K562 (cell line): ENCODE data around the gene CCDC33. TPM values are rescaled to one million over a fixed set of nuclear protein-coding genes. Genes with fewer than 3 reads are reported as not detected.

ENCODE experiments used
- ATAC-seq: fragments of 200-7000 bp; cut with Tn5 transposase; 3 replicates; pipeline ENCODE4 v1.9.1; 2020; ENCODE audit warnings: moderate library complexity
- BruUV-seq: library from RNA; stranded (reverse); fragments of 400-500 nt; replicated peaks from 2 replicates; lab custom pipeline; 2021; lab: Mats Ljungman, UMichigan
- CTCF ChIA-PET: fragments of 300-600 bp; formaldehyde crosslinking; extraction: SDS; loops from one replicate; lab custom pipeline; 2021; ENCODE audit warnings: low intra/inter-chr PET ratio; lab: Yijun Ruan, JAX
- POLR2A ChIA-PET: fragments of 300-600, 350-650 bp; sonication (Branson Sonifier 250); formaldehyde crosslinking; extraction: SDS; loops from one replicate; lab custom pipeline; 2021; ENCODE audit warnings: antibody characterized with exemption, inconsistent platforms; lab: Yijun Ruan, JAX
- DNase-seq, 4 experiments: peaks; one replicate each; pipeline versions ENCODE4 v3.0.0 to v3.0.0-alpha.2; 2011 to 2018; ENCODE audit warnings: low spot score in 3 of 4, mixed read lengths in 3 of 4; ENCODE audit errors: extremely low read depth in 1 of 4
- FAIRE-seq: peaks from 2 replicates; lab custom pipeline; 2011; peaks lifted over from hg19 to GRCh38; lab: Jason Lieb, UNC
- H2AFZ ChIP-seq: 2 replicates; pipeline ENCODE4 v1.6.0; 2011; ENCODE audit warnings: low read depth, low read length, control low read depth, inconsistent platforms
- H3K27ac ChIP-seq: fragments of 200-600 bp; 3 replicates; pipeline ENCODE4 v1.8.0; 2011; ENCODE audit warnings: low read depth, mild to moderate bottlenecking, control low read depth, inconsistent platforms, low read length, moderate library complexity, mixed read lengths; ENCODE audit errors: extremely low read depth
- H3K27me3 ChIP-seq, 2 experiments: fragments of 300-600 bp in 1 of 2; 2 replicates in 1 of 2; 3 replicates in 1 of 2; pipeline versions ENCODE4 v1.6.0 to v1.8.0; 2011; ENCODE audit warnings: inconsistent platforms in 2 of 2, low read length in 2 of 2, mild to moderate bottlenecking in 1 of 2, mixed read lengths in 1 of 2, moderate library complexity in 1 of 2; ENCODE audit not compliant: control insufficient read depth in 2 of 2, insufficient read depth in 2 of 2
- H3K36me3 ChIP-seq: fragments of 300-600 bp; 3 replicates; pipeline ENCODE4 v1.8.0; 2011; ENCODE audit warnings: mild to moderate bottlenecking, low read length, inconsistent platforms; ENCODE audit not compliant: control insufficient read depth, insufficient read depth
- H3K4me1 ChIP-seq, 2 experiments: fragments of 200-600 bp in 1 of 2; replicated peaks in 1 of 2; 2 replicates in 1 of 2; 3 replicates in 1 of 2; pipeline versions ENCODE4 v1.5.1 to v1.8.0; 2011; ENCODE audit warnings: inconsistent platforms in 2 of 2, low read length in 2 of 2, mild to moderate bottlenecking in 1 of 2, mixed read lengths in 1 of 2, moderate library complexity in 1 of 2; ENCODE audit not compliant: control insufficient read depth in 2 of 2, insufficient read depth in 2 of 2
- H3K4me2 ChIP-seq: 2 replicates; pipeline ENCODE4 v1.6.1; 2011; ENCODE audit warnings: low read length, control low read depth, inconsistent platforms, mixed read lengths; ENCODE audit not compliant: insufficient read depth
- H3K4me3 ChIP-seq: fragments of 200-600 bp; sonication (generic), shearing (Covaris generic); 2 replicates; pipeline ENCODE4 v1.5.1; 2016; ENCODE audit warnings: control low read depth, inconsistent platforms
- H3K79me2 ChIP-seq: fragments of 200-600 bp; 3 replicates; pipeline ENCODE4 v1.8.0; 2011; ENCODE audit warnings: low read length, inconsistent platforms; ENCODE audit not compliant: control insufficient read depth, insufficient read depth
- H3K9ac ChIP-seq, 2 experiments: 2 replicates each; pipeline versions ENCODE4 v1.6.0 to v1.6.1; 2011; ENCODE audit warnings: low read depth in 2 of 2, low read length in 2 of 2, control low read depth in 1 of 2, inconsistent platforms in 1 of 2, mild to moderate bottlenecking in 1 of 2, mixed read lengths in 1 of 2; ENCODE audit not compliant: insufficient read depth in 1 of 2
- H3K9me1 ChIP-seq: one replicate; pipeline ENCODE4 v1.6.0; 2011; ENCODE audit warnings: inconsistent platforms, mild to moderate bottlenecking, low read length, moderate library complexity; ENCODE audit not compliant: control insufficient read depth, insufficient read depth
- H3K9me3 ChIP-seq: replicated peaks from 2 replicates; pipeline ENCODE4 v1.5.1; 2011; ENCODE audit warnings: low read depth, low read length, inconsistent platforms; ENCODE audit not compliant: control insufficient read depth, insufficient read depth
- H4K20me1 ChIP-seq: replicated peaks from 2 replicates; pipeline ENCODE4 v1.6.1; 2011; ENCODE audit warnings: low read length, inconsistent platforms, mixed read lengths; ENCODE audit not compliant: control insufficient read depth, insufficient read depth
- BMI1 ChIP-seq: fragments of 150-350 bp; IDR thresholded peaks from 2 replicates; pipeline ENCODE4 v1.6.1; 2014; ENCODE audit warnings: low read length
- CREBBP ChIP-seq: IDR thresholded peaks from one replicate; pipeline ENCODE4 v1.6.1; 2012; ENCODE audit warnings: low read depth, mild to moderate bottlenecking, control low read depth, inconsistent platforms, low read length
- FOXA1 ChIP-seq: fragments of 450-650 bp; IDR thresholded peaks from 2 replicates; pipeline ENCODE4 v1.6.1; 2016; ENCODE audit warnings: mild to moderate bottlenecking, borderline replicate concordance
- NCOA2 ChIP-seq, 2 experiments: fragments of 450-650 bp; IDR thresholded peaks; 2 replicates each; pipeline ENCODE4 v1.6.1; 2018; ENCODE audit warnings: mild to moderate bottlenecking in 2 of 2, moderate library complexity in 1 of 2; ENCODE audit not compliant: partially characterized antibody in 2 of 2
- TAF1 ChIP-seq: IDR thresholded peaks from 2 replicates; pipeline ENCODE4 v1.6.1; 2011; ENCODE audit warnings: mild to moderate bottlenecking, low read length, moderate library complexity; ENCODE audit not compliant: insufficient read depth, control insufficient read depth, severe bottlenecking; ENCODE audit errors: extremely low read depth
- TCF7L2 ChIP-seq: fragments of 150-350 bp; IDR thresholded peaks from 2 replicates; pipeline ENCODE4 v1.6.1; 2016; ENCODE audit warnings: low read depth, mild to moderate bottlenecking, low read length, moderate library complexity
- TCFL5 ChIP-seq: fragments of 250-450 bp; sonication (Bioruptor Pico); conservative IDR thresholded peaks from 2 replicates; pipeline ENCODE4 v1.6.1; 2021; ENCODE audit warnings: mild to moderate bottlenecking, moderate library complexity, matching md5 sums
- ZNF224 ChIP-seq: sonication (generic); formaldehyde crosslinking; IDR thresholded peaks from 2 replicates; pipeline ENCODE4 v1.8.0; 2022; ENCODE audit warnings: mild to moderate bottlenecking, missing genetic modification reagents
- ZNF436 ChIP-seq: fragments of 250-450, 450-650 bp; sonication (Bioruptor Pico); formaldehyde crosslinking; IDR thresholded peaks from 2 replicates; pipeline ENCODE4 v1.7.0; 2020; ENCODE audit warnings: mild to moderate bottlenecking
- ZNF668 ChIP-seq: fragments of 250-450 bp; sonication (Bioruptor Pico); IDR thresholded peaks from 2 replicates; pipeline ENCODE4 v1.8.0; 2022; ENCODE audit warnings: mild to moderate bottlenecking, inconsistent platforms
- ZZZ3 ChIP-seq: fragments of 450-650 bp; IDR thresholded peaks from 2 replicates; pipeline ENCODE4 v1.6.1; 2016; ENCODE audit warnings: antibody characterized with exemption, mild to moderate bottlenecking, moderate library complexity
- WGBS: fragments of 100-300 bp; shearing (Covaris generic); methylation state at CpG from one replicate; pipeline ENCODE4 v1.1.6; 2016; ENCODE audit warnings: low coverage, mixed read lengths; ENCODE audit not compliant: insufficient coverage; ENCODE audit errors: missing lambda C conversion rate; 5-methylcytosine and 5-hydroxymethylcytosine counted together
- in situ Hi-C: fragments of 300-500 bp; cut with MboI; formaldehyde crosslinking; loops from 4 replicates; pipeline ENCODE4 v1.15.0; 2018; ENCODE audit warnings: inconsistent platforms, mixed read lengths
- intact Hi-C: fragments of 100-400 bp; cut with micrococcal nuclease; formaldehyde crosslinking; loops from 2 replicates; pipeline ENCODE4 v1.14.2; 2022
- polyA plus RNA-seq, 8 experiments: library from polyadenylated mRNA; depleted of rRNA in 4 of 8; stranded (reverse) in 5 of 8; unstranded in 3 of 8; fragments of >200 nt; fragmentation: Nextera tagmentation in 2 of 8; fragmentation: Illumina TruSeq in 1 of 8; extraction: Ambion mirVana in 2 of 8; extraction: Trizol in 1 of 8; gene quantifications; 2 replicates each; pipeline versions ENCODE4 v1.2.1 to v1.2.3, GENCODE V29; 2011 to 2014; ENCODE audit warnings: inconsistent platforms in 1 of 8, missing spikeins in 1 of 8
- total RNA-seq, 7 experiments: library from RNA; depleted of rRNA in 6 of 7; stranded (reverse); fragments of >200 nt in 6 of 7; fragmentation: Illumina TruSeq in 2 of 7; extraction: Trizol in 2 of 7; gene quantifications; 2 replicates each; pipeline versions ENCODE4 v1.2.1 to v1.2.3, GENCODE V29; 2011 to 2021; ENCODE audit warnings: low replicate concordance in 1 of 7
- TF ChIP-seq, protein P1 (sequence below): fragments of 250-450 bp; sonication (Bioruptor Pico); IDR thresholded peaks from 2 replicates; pipeline ENCODE4 v1.5.0; 2020; ENCODE audit warnings: mild to moderate bottlenecking, borderline replicate concordance
- TF ChIP-seq, protein P2 (sequence below), 2 experiments: fragments of 250-450 bp in 1 of 2; fragments of 450-650 bp in 1 of 2; sonication (Bioruptor Pico) in 1 of 2; IDR thresholded peaks; 2 replicates each; pipeline versions ENCODE4 v1.6.1 to v1.8.0; 2016 to 2021; ENCODE audit warnings: mild to moderate bottlenecking in 2 of 2, moderate library complexity in 2 of 2, missing compliant biosample characterization in 1 of 2, missing genetic modification characterization in 1 of 2
- TF ChIP-seq, protein P3 (sequence below): fragments of 450-650 bp; formaldehyde crosslinking; IDR thresholded peaks from 2 replicates; pipeline ENCODE4 v1.4.0; 2022; ENCODE audit warnings: missing genetic modification characterization
- TF ChIP-seq, protein P4 (sequence below): fragments of 250-450 bp; sonication (Bioruptor Pico); IDR thresholded peaks from 2 replicates; pipeline ENCODE4 v1.4.0; 2020; ENCODE audit warnings: borderline replicate concordance

Gene CCDC33
- total and polyA plus RNA-seq, 9 of the 15 experiments (the other 6 are each of a cell fraction or from before 2014, with no cell fraction given): 0.08 to 1.1 (median 0.15) TPM; not detected in 4

DNA sequence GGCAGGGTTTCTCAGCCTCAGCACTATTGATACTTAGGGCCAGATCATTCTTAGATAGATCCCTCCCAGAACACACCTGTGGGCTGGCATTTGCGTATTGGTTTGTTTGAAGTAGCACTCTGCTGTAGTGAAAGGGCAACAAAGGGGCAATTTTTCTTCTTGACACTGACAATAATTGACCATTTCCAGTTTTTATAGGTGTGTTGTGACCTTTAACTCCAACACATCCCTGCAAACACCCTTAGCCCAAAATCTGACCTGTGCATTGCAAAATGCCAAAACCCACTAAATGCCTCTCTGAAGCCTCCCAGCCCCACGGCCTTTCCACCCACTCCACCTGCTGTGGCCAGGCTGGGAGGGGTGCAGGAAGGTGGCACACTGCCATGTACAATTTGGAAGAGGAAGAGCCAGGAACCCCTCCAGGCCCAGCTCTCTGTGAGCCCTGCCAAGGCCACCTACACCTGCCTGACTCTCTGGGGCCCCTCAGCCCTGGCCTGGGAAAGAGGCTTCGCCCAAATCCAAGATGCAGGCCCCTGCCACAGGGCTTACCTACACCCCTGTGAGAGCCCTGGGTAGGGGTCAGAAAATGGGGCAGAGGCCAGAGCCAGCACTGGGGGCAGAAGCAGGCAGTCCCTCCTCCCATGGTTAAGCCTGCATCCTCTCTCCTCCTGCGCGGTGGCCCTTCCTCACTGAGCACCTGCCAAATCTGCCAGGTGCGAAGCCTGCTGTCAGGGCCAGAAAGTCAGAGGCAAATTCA, 140.9 kb downstream of the CCDC33 start:
- H3K79me2 ChIP-seq: no peaks in the 10 kb centered on the region
- DNase-seq (no peak), FAIRE-seq (no peak), ATAC-seq (no peak)
- no peak overlapping the region for H2AFZ ChIP-seq
- no peaks in the 10 kb centered on the region for H3K9me3 ChIP-seq
- peaks cover 11 to 21% of the 10 kb centered on the region in 2 experiments; a peak in 4 of 5 replicates for H3K4me1 ChIP-seq
- H3K36me3 ChIP-seq: no peaks in the 10 kb centered on the region
- ChIA-PET CTCF (interaction anchor here (0.5 to 0.6 kb wide), 2 partner anchors 109 to 638 kb away, joined by 3 to 5 read pairs; no protein-coding TSS in a partner anchor), POLR2A (interaction anchor here (0.6 to 0.9 kb wide), 2 partner anchors 28 to 247 kb away, joined by 3 read pairs; no protein-coding TSS in a partner anchor)
- no peak overlapping the region for H3K4me3 ChIP-seq
- WGBS: 48% methylated on average over 6 of the region's 6 CpGs
- H3K9ac ChIP-seq: 0 out of 4 replicates have a peak overlapping the region, but pooled peaks of 1 of the 2 experiments have one; percentile 6
- intact Hi-C loops: loop anchor here (10.0 kb wide), 1 partner anchor 578 kb away; the partner anchor contains the start of gene RPP25
- no peak overlapping the region for H3K27ac ChIP-seq
- in situ Hi-C loops: loop anchor here (5.0 kb wide), 1 partner anchor 390 kb away; no protein-coding TSS in a partner anchor
- H3K4me2 ChIP-seq: no peak overlapping the region
- no peaks in the 10 kb centered on the region for H3K9me1 ChIP-seq
- H3K27me3 ChIP-seq: peaks cover 2 to 3% of the 10 kb centered on the region in 2 experiments; a peak in 1 of 5 replicates
- no TSS peak for BruUV-seq
- H4K20me1 ChIP-seq: 0 out of 2 replicates have a peak, but pooled peaks cover 3% of the 10 kb centered on the region
- TF ChIP-seq, protein P1, sequence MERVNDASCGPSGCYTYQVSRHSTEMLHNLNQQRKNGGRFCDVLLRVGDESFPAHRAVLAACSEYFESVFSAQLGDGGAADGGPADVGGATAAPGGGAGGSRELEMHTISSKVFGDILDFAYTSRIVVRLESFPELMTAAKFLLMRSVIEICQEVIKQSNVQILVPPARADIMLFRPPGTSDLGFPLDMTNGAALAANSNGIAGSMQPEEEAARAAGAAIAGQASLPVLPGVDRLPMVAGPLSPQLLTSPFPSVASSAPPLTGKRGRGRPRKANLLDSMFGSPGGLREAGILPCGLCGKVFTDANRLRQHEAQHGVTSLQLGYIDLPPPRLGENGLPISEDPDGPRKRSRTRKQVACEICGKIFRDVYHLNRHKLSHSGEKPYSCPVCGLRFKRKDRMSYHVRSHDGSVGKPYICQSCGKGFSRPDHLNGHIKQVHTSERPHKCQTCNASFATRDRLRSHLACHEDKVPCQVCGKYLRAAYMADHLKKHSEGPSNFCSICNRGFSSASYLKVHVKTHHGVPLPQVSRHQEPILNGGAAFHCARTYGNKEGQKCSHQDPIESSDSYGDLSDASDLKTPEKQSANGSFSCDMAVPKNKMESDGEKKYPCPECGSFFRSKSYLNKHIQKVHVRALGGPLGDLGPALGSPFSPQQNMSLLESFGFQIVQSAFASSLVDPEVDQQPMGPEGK (CRISPR knock-in tag): no peak
- no peak for TF ChIP-seq ZNF436 (CRISPR knock-in tag)
- no peak for TF ChIP-seq TCF7L2
- TF ChIP-seq FOXA1: no peak
- TF ChIP-seq, protein P2, sequence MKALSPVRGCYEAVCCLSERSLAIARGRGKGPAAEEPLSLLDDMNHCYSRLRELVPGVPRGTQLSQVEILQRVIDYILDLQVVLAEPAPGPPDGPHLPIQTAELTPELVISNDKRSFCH (CRISPR knock-in tag; IDR thresholded peaks at IDR 0.05): no peak
- TF ChIP-seq, protein P2 (tag; IDR thresholded peaks at IDR 0.05): no peak
- TF ChIP-seq TCFL5 (CRISPR knock-in tag): no peak
- TF ChIP-seq, protein P3, sequence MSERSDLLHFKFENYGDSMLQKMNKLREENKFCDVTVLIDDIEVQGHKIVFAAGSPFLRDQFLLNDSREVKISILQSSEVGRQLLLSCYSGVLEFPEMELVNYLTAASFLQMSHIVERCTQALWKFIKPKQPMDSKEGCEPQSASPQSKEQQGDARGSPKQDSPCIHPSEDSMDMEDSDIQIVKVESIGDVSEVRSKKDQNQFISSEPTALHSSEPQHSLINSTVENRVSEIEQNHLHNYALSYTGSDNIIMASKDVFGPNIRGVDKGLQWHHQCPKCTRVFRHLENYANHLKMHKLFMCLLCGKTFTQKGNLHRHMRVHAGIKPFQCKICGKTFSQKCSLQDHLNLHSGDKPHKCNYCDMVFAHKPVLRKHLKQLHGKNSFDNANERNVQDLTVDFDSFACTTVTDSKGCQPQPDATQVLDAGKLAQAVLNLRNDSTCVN (CRISPR knock-in tag): no peak
- TF ChIP-seq TAF1: no peak
- TF ChIP-seq ZNF224: no peak
- TF ChIP-seq ZZZ3: no peak
- no peak for TF ChIP-seq ZNF668 (CRISPR knock-in tag)
- TF ChIP-seq CREBBP: no peak
- TF ChIP-seq, protein P4, sequence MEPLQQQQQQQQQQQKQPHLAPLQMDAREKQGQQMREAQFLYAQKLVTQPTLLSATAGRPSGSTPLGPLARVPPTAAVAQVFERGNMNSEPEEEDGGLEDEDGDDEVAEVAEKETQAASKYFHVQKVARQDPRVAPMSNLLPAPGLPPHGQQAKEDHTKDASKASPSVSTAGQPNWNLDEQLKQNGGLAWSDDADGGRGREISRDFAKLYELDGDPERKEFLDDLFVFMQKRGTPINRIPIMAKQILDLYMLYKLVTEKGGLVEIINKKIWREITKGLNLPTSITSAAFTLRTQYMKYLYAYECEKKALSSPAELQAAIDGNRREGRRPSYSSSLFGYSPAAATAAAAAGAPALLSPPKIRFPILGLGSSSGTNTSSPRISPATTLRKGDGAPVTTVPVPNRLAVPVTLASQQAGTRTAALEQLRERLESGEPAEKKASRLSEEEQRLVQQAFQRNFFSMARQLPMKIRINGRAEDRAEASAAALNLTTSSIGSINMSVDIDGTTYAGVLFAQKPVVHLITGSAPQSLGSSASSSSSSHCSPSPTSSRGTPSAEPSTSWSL (CRISPR knock-in tag): no peak
- no peak for TF ChIP-seq NCOA2 (IDR thresholded peaks at IDR 0.05; ENCODE audit: partially characterized antibody in 2 of 2)
- TF ChIP-seq BMI1: no peak
